ENCODE measurements around the gene TIGD3. TPM values are rescaled to one million over a fixed set of nuclear protein-coding genes. Genes with fewer than 3 reads are reported as not detected.

Gene TIGD3
- total RNA-seq, 1 donor = 0.27 TPM

- H3K4me3 ChIP-seq (ENCODE audit: low read depth, low read length) = no peak overlapping the region
- no peak for TF ChIP-seq CTCF (IDR thresholded peaks at IDR 0.05; ENCODE audit: insufficient read depth, low read length)
- no peak for DNase-seq (ENCODE audit: low read depth)
These were observed 9.2 kb downstream of the TIGD3 start for GRCh38 chr11:65363770-65364169.

- no peak overlapping the region for H3K4me3 ChIP-seq (ENCODE audit: low read depth, low read length)
- peak; percentile 77 for TF ChIP-seq CTCF (IDR thresholded peaks at IDR 0.05; ENCODE audit: insufficient read depth, low read length)
- peak; percentile 91 for DNase-seq (ENCODE audit: low read depth)
These were observed 11.8 kb downstream of the TIGD3 start for GRCh38 chr11:65366340-65366773.

- TF ChIP-seq CTCF (IDR thresholded peaks at IDR 0.05; ENCODE audit: insufficient read depth, low read length) = no peak
- H3K4me3 ChIP-seq (ENCODE audit: low read depth, low read length) = no peak overlapping the region
- no peak for DNase-seq (ENCODE audit: low read depth)
These were observed 16.1 kb downstream of the TIGD3 start for GRCh38 chr11:65370659-65371049.

- TF ChIP-seq CTCF (IDR thresholded peaks at IDR 0.05; ENCODE audit: insufficient read depth, low read length) = no peak
- no peak for DNase-seq (ENCODE audit: low read depth)
These were observed 19.5 kb downstream of the TIGD3 start for GRCh38 chr11:65373839-65374580.

GRCh38 chr11:65375012-65375411 lies 20.5 kb downstream of the TIGD3 start:
- DNase-seq (ENCODE audit: low read depth) = no peak
- no peak overlapping the region for H3K4me3 ChIP-seq (ENCODE audit: low read depth, low read length)
- TF ChIP-seq CTCF (IDR thresholded peaks at IDR 0.05; ENCODE audit: insufficient read depth, low read length) = no peak

More at GRCh38 chr11:65373839-65374580, 19.5 kb downstream of the TIGD3 start:
- no peak overlapping the region for H3K4me3 ChIP-seq (ENCODE audit: low read depth, low read length)

GRCh38 chr11:65376138-65376713 lies 21.7 kb downstream of the TIGD3 start:
- DNase-seq (ENCODE audit: low read depth) = no peak
- no peak overlapping the region for H3K4me3 ChIP-seq (ENCODE audit: low read depth, low read length)
- no peak for TF ChIP-seq CTCF (IDR thresholded peaks at IDR 0.05; ENCODE audit: insufficient read depth, low read length)
